Mucosa of stomach (tissue), 1 donor: Measurements from ENCODE around the gene NR1D2.
"Not testable (repeated sequence)": the region's sequence is repeated elsewhere in the genome, so short reads cannot be mapped to it uniquely, and the experiment has no call there.

ENCODE experiments used
- H3K27me3 ChIP-seq: one replicate; pipeline ENCODE4 v1.7.0; 2013; ENCODE audit warnings: mild to moderate bottlenecking, low read length; ENCODE audit not compliant: control insufficient read depth, insufficient read depth
- H3K36me3 ChIP-seq: one replicate; pipeline ENCODE4 v1.7.0; 2013; ENCODE audit warnings: low read length; ENCODE audit not compliant: control insufficient read depth, insufficient read depth
- H3K4me1 ChIP-seq: one replicate; pipeline ENCODE4 v1.7.0; 2013; ENCODE audit warnings: mild to moderate bottlenecking, low read length; ENCODE audit not compliant: control insufficient read depth, insufficient read depth
- H3K4me3 ChIP-seq: one replicate; pipeline ENCODE4 v1.7.0; 2013; ENCODE audit warnings: low read length
- H3K9ac ChIP-seq: one replicate; pipeline ENCODE4 v1.7.0; 2013; ENCODE audit warnings: mild to moderate bottlenecking, low read length, moderate library complexity
- H3K9me3 ChIP-seq: one replicate; pipeline ENCODE4 v1.7.0; 2013; ENCODE audit warnings: mild to moderate bottlenecking, low read length, moderate library complexity; ENCODE audit not compliant: control insufficient read depth
- donor health status: Pancreatic carcinoma.

Gene NR1D2

DNA sequence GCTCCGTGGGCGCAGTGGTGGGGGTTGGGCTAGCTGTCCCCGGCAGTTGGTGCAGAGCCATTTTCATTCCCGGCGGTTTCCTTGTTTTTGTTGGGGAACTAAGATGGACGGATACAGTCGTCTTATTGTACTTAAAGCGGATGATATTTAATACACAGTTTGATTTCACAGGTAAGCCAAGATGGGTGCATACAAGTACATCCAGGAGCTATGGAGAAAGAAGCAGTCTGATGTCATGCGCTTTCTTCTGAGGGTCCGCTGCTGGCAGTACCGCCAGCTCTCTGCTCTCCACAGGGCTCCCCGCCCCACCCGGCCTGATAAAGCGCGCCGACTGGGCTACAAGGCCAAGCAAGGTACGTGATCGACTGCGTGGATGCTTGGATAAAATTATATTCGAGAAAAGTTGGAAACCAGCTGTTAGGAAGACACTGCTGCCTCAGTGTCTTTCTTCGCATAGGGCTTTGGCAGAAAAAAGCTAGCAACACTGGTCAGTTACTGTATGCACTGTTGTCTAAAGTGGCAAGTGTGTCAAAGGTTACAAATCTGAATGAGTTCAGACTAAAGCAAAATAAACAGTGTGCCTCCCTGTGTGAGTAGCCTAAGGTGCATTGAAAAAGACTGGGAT is 27.3 kb upstream of the NR1D2 start:
- H3K36me3 ChIP-seq, H3K9me3 ChIP-seq, H3K27me3 ChIP-seq: not testable (repeated sequence)
- Histone ChIP-seq H3K4me1 (peaks cover 17% of the 10 kb centered on the region), H3K9ac (peak overlapping the region; percentile 91), H3K4me3 (peak overlapping the region; percentile 87)

DNA sequence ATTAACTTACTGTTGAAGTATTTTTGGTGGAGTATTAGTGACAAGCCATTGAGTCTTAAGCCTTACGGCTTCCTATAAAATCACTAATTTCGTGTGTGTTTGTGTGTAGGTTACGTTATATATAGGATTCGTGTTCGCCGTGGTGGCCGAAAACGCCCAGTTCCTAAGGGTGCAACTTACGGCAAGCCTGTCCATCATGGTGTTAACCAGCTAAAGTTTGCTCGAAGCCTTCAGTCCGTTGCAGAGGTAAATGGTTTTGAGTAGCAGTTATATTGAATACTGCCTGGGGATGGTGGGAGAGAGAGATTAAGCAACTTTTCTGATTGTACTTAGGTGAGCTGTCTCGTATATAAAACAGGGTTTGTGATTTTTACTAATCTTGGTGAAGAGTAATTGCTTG is 26.8 kb upstream of the NR1D2 start:
- H3K9me3 ChIP-seq, H3K36me3 ChIP-seq, H3K27me3 ChIP-seq: not testable (repeated sequence)
- Histone ChIP-seq H3K4me1 (peaks cover 17% of the 10 kb centered on the region), H3K9ac (peak overlapping the region; percentile 91), H3K4me3 (peak overlapping the region; percentile 87)

DNA sequence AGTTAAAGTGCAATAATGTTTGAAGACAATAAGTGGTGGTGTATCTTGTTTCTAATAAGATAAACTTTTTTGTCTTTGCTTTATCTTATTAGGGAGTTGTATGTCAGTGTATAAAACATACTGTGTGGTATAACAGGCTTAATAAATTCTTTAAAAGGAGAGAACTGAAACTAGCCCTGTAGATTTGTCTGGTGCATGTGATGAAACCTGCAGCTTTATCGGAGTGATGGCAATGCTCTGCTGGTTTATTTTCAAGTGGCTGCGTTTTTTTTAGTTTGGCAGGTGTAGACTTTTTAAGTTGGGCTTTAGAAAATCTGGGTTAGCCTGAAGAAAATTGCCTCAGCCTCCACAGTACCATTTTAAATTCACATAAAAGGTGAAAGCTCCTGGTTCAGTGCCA is 25.5 kb upstream of the NR1D2 start:
- peaks cover 6% of the 10 kb centered on the region for H3K36me3 ChIP-seq
- no peak overlapping the region for H3K4me3 ChIP-seq
- H3K9me3 ChIP-seq: no peaks in the 10 kb centered on the region
- no peak overlapping the region for H3K9ac ChIP-seq
- H3K27me3 ChIP-seq: no peaks in the 10 kb centered on the region
- peaks cover 17% of the 10 kb centered on the region for H3K4me1 ChIP-seq

DNA sequence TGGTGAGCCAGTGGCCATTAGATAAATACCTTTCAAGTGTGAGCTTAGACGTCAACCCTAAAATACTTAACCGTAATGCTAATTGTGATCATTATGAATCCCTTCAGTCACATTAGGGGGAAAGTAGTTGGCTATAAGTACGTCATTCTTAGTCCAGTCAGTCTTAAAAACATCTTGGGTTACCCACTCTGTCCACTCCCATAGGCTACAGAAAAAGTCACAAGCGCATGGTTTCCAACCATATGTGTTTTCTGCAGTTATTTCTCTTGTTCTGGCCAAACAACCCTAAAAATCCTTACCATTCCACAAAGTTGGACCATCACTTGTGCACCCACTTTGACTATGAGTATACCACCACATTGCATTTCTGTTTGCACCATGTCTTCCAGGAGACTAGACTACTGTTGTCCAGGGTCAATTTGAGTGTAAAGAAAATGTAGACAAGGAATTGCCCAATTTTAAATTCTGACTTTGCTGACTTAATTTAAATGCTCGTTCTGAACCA is 24.9 kb upstream of the NR1D2 start:
- no peak overlapping the region for H3K4me3 ChIP-seq
- H3K27me3 ChIP-seq: no peaks in the 10 kb centered on the region
- H3K36me3 ChIP-seq: peaks cover 6% of the 10 kb centered on the region
- H3K4me1 ChIP-seq: peaks cover 17% of the 10 kb centered on the region
- no peak overlapping the region for H3K9ac ChIP-seq
- no peaks in the 10 kb centered on the region for H3K9me3 ChIP-seq

DNA sequence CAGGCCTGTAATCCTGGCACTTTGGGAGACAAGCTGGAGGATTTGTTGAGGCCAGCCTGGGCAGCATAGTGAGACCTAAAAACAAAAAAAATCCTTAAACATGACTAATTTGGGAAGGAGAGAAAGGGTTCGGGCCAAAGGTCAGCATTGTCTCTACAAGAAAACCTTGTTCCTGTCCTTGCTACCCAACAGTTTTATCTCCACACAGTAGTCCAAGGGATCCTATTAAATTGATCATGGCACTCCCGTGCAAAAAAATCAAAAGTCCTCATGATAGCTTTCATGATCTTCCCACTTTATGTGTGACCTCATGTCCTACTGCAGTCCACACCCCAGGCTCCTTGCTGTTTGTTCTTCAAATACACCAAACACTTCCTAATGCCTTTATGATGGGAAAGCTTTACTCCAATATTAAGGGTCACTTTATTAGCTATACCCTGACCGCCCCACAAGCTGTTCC is 24.0 kb upstream of the NR1D2 start:
- Histone ChIP-seq H3K4me3 (no peak overlapping the region), H3K36me3 (peaks cover 6% of the 10 kb centered on the region), H3K27me3 (no peaks in the 10 kb centered on the region), H3K4me1 (peaks cover 17% of the 10 kb centered on the region), H3K9me3 (no peaks in the 10 kb centered on the region), H3K9ac (no peak overlapping the region)

DNA sequence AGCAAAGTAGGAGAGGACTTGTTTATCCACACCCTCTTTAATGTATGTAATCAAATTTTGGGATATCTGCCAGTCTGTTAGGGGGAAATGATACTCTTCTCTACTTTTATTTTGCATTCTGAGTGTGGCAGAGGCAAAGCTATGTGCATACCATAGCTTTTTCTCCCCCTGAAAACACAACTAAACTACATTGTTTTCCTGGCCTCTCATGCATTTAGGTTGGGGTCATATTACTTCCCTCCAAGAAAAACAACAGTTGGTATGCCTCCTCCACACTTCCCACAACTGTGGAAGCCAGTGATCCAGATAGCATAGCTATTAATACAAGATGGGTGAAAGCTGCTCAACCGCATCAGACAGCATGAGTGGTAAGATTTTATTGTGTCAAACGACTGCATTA is 21.3 kb upstream of the NR1D2 start:
- Histone ChIP-seq H3K9me3 (no peaks in the 10 kb centered on the region), H3K4me1 (peaks cover 18% of the 10 kb centered on the region), H3K36me3 (peaks cover 6% of the 10 kb centered on the region), H3K4me3 (no peak overlapping the region), H3K9ac (no peak overlapping the region), H3K27me3 (no peaks in the 10 kb centered on the region)

DNA sequence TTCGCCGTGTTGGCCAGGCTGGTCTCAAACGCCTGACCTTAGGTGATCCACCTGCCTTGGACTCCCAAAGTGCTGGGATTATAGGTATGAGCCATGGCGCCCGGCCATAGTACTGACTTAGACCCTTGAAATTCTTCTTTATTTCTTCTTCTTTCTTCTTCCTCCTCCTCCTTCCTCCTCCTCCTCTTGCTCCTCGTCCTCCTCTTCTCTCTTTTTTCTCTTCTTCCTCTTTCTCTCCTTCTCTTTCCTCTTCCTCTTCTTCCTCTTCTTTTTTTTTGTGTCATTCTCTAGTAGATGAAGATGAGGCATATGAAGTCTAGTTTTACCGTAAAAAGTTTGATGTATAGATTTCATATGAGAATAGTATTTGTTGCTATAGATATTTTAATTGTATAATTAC is 18.8 kb upstream of the NR1D2 start:
- Histone ChIP-seq H3K9ac (no peak overlapping the region), H3K4me3 (no peak overlapping the region), H3K9me3 (no peaks in the 10 kb centered on the region), H3K27me3 (no peaks in the 10 kb centered on the region), H3K4me1 (peaks cover 8% of the 10 kb centered on the region), H3K36me3 (no peaks in the 10 kb centered on the region)

DNA sequence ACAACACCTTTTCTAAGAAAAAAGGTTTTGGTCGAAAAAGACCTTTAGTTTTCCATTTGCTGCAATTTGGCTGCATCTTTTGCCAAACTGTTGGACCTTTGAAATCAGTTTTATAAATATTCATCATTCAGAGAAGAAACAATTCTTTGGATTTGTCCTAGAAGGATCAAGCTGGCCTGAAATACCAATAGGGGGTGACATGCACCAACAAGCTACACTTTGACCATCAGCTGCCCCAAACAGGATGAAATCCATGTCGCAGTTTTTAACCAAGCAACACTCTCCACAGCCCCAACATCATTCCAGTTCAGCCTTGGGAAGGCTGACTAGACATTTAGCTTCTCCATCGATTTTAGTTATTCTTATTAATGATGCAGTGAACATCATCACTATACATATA is 18.4 kb upstream of the NR1D2 start:
- no peaks in the 10 kb centered on the region for H3K9me3 ChIP-seq
- H3K4me3 ChIP-seq: no peak overlapping the region
- H3K4me1 ChIP-seq: peaks cover 5% of the 10 kb centered on the region
- H3K36me3 ChIP-seq: no peaks in the 10 kb centered on the region
- H3K27me3 ChIP-seq: no peaks in the 10 kb centered on the region
- H3K9ac ChIP-seq: no peak overlapping the region

DNA sequence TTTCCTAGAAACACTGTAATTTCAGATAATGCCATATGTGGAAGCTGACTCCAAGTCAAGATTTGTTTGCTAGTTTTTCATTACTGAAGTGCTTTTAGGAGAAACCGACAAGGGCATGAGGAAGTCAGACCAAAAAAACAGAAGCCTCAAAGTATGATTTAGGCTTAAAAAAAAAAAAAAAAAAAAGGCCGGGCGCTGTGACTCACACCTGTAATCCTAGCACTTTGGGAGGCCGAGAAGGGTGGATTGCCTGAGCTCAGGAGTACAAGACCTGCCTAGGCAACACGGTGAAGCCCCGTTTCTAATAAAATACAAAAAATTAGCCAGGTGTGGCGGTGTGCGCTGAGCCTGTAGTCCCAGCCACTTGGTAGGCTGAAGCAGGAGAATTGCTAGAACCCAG is 16.6 kb upstream of the NR1D2 start:
- H3K36me3 ChIP-seq: no peaks in the 10 kb centered on the region
- H3K9ac ChIP-seq: no peak overlapping the region
- peaks cover 5% of the 10 kb centered on the region for H3K4me1 ChIP-seq
- H3K4me3 ChIP-seq: no peak overlapping the region
- H3K9me3 ChIP-seq: no peaks in the 10 kb centered on the region
- H3K27me3 ChIP-seq: no peaks in the 10 kb centered on the region

DNA sequence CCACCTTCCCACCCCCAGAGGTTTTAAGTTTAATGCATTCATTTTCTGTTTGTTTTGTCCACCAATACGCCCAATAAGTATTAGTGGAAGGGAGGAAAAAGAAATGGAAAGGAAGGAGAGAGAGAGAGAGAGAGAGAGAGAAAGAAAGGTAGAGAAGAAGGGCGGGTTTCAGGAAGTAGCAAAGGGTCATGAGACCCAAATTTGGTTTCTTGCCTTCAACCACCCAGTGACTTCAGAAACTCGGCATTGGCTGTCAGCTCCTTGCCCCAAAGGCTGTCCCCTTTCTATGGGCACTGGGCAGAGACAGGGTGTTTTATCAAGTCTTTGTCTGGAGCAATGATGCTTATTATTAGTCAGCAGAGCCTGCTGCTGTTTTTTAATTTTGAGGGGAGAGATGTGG is 13.5 kb upstream of the NR1D2 start:
- no peaks in the 10 kb centered on the region for H3K9me3 ChIP-seq
- H3K27me3 ChIP-seq: no peaks in the 10 kb centered on the region
- no peak overlapping the region for H3K4me3 ChIP-seq
- H3K9ac ChIP-seq: no peak overlapping the region
- no peaks in the 10 kb centered on the region for H3K36me3 ChIP-seq
- peaks cover 5% of the 10 kb centered on the region for H3K4me1 ChIP-seq

DNA sequence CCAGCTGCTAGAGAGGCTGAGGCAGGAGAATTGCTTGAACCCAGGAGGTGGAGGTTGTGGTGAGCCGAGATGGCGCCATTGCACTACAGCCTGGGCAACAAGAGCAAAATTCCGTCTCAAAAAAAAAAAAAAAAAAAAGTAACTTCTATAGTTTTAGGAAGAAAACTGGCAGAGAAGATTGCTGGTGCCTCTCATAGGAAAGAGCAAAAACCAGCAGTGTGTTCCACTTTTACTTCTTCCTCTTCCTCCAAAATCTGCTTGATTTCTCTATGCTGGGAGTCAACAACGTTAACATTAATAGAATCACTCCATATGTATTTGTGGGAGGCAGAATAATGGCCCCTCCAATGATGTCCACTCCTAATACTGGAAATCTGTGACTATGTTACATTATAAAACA is 12.5 kb upstream of the NR1D2 start:
- Histone ChIP-seq H3K27me3 (no peaks in the 10 kb centered on the region), H3K4me1 (peaks cover 4% of the 10 kb centered on the region), H3K4me3 (no peak overlapping the region), H3K9ac (no peak overlapping the region), H3K9me3 (no peaks in the 10 kb centered on the region), H3K36me3 (no peaks in the 10 kb centered on the region)

DNA sequence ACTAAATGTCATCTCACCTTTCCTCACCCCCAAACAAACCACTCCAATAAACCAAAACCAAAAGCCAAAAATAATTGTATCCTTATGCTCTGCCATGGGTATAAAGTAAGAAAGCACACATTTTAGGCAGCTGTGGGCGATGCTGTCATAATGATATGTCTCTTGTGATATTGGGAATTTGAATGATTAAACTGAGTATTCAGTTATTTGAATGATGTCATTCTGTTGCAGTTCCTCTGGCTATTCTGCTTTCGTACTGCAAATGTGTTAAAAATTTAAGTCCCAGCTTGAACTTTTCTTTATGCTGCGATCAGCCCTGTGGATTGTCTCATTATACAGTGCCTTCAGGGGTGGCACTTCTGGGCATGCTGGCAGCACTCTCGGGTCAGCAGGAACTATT is 10.8 kb upstream of the NR1D2 start:
- no peaks in the 10 kb centered on the region for H3K36me3 ChIP-seq
- H3K4me1 ChIP-seq: no peaks in the 10 kb centered on the region
- H3K9ac ChIP-seq: no peak overlapping the region
- no peak overlapping the region for H3K4me3 ChIP-seq
- H3K27me3 ChIP-seq: no peaks in the 10 kb centered on the region
- H3K9me3 ChIP-seq: no peaks in the 10 kb centered on the region

DNA sequence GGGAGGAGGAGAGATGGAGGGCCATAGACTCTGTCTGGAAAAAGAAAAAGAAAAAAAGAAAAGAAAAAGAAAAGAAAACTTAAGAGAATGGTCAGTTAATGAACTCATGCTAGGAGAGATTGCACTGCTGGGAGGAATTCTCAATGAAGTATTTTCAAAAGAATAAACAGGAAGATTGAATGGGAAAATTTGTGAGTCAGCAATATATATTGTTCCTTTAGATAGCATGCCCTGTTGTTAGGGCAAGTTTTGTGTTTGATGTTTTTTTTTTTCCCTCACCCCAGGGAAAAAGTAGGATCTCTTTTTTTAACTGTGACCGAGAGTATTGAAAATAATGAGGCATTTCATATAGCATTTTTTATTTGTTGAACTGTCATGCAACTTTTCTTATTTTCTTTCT is 7.8 kb upstream of the NR1D2 start:
- no peaks in the 10 kb centered on the region for H3K9me3 ChIP-seq
- H3K4me3 ChIP-seq: no peak overlapping the region
- no peak overlapping the region for H3K9ac ChIP-seq
- no peaks in the 10 kb centered on the region for H3K4me1 ChIP-seq
- H3K36me3 ChIP-seq: no peaks in the 10 kb centered on the region
- no peaks in the 10 kb centered on the region for H3K27me3 ChIP-seq
